Measurements from ENCODE around the gene SPRR3.
"Not testable (repeated sequence)": the region's sequence is repeated elsewhere in the genome, so short reads cannot be mapped to it uniquely, and the experiment has no call there.

Gene SPRR3

GRCh38 chr1:152986578-152986977 is 15.0 kb upstream of the SPRR3 start:
- no peak for DNase-seq

DNA sequence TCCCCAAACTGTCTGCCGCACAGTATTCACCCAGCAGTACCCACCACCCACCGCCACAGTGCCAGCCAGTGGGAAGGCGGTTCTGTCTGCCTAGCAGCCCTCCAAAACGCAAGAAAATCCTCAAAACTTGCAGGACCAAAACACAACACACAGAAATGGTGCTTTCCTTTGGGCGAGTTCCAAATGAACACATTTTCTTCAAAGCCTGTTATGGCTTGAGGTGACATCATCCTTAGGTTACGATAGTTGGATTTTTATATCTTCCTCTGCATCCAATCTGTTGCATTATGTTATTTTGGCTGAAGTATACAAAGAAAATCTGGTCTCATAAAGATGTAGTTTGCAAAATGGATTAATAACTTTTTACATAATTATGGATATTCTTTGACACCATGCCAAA is 8.4 kb upstream of the SPRR3 start:
- no peak for DNase-seq

GRCh38 chr1:152995842-152996241 is 5.7 kb upstream of the SPRR3 start:
- no peak for DNase-seq

GRCh38 chr1:152996633-152997400 is 4.7 kb upstream of the SPRR3 start:
- DNase-seq = no peak

- no peak for DNase-seq
Observed at GRCh38 chr1:152997901-152998300, 3.6 kb upstream of the SPRR3 start.

DNA sequence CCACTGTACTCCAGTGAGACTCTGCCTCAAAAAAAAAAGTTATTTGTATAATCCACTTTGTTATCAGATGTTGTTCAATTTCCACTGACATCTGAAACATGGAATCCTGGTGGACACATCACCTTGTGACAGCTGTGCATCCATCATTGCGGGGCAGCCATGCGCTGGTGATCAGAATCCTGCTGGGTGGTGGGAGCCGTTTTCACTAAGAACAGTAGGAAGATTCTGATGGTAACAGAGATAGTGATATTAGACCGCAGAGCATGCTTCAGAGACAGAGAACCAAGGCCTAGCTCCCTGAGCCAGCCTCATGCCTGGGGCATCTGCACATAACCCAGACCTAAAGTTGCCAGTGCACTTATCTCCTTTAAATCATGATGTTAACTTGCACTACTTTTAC is 3.1 kb upstream of the SPRR3 start:
- DNase-seq = no peak

GRCh38 chr1:152999818-153000217 is 1.7 kb upstream of the SPRR3 start:
- DNase-seq = no peak

- no peak for DNase-seq
Observed at GRCh38 chr1:153000294-153000693, 1.3 kb upstream of the SPRR3 start.

- DNase-seq = not testable (repeated sequence)
Observed at GRCh38 chr1:153011235-153011758, 9.7 kb downstream of the SPRR3 start.

DNA sequence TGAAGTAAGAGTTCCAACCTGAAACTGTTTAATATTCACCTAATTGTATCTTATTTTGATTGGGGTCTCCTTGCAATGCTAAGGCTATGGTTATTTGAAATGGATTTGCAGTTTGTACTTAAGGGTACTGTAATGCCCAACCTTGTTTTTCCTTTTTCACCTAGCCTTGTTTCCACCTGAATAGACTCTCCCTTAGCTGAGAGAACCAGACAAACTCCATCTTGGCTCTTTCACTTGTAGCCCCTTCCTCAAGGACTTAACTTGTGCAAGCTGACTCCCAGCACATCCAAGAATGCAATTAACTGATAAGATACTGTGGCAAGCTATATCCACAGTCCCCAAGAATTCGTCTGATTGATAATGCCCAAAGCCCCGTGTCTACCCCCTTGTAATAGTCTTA is 20.3 kb downstream of the SPRR3 start:
- DNase-seq = not testable (repeated sequence)

DNA sequence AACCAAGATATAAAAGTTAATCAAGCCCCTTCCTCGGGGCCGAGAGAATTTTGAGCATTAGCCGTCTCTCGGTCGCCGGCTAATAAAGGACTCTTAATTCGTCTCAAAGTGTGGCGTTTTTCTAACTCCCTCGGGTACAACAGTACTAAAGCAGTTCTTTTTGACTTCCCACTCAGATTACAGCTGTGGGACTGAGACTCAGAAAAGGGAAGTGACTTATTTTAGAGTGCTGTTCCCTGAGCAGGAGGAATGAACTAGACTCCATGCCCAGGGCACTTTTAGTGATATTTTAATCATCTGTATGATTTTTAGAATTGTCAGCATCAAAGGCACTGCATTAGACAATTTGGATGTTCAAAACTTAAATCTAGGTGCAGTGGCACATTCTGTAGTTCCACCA is 20.8 kb downstream of the SPRR3 start:
- not testable (repeated sequence) for DNase-seq

DNA sequence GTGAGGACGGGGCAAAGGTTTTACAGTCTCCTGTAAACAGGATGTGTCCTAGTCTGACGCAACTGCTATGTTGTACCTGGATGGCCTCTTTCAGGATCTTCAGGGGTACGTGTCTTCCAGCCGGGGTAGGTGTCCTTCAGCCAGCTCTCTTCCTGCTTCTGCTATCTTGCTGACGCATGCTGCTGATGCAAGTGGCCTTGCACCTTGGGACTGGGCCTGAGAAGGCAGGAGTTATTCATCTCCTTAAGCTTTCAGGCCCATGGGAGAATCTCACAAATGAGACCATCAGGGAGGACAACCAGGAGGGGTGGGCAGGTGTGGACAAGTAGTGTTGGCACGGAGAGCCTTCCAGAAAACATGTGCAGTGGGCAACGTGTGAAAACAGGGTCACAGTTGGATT is 21.6 kb downstream of the SPRR3 start:
- no peak for DNase-seq

DNA sequence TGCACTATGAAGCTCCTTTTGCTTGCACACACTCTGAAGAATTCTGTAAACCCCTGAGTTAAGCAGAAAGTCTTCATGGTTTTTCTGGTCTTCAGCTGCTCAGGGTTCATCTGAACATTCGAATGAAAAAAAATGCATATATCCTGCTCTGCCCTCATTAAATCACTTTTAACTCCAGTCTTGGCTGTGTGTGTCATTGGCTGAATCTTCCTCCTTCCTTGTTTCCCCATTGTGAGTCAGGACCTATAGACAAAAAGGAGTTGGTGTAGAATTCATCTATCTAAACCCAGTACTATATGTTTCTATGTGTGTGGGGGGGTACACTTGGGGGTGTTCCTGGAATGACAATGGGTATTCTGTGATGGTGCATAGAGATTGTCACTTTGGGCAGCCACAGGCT is 22.9 kb downstream of the SPRR3 start:
- no peak for DNase-seq

- DNase-seq = no peak
Observed at GRCh38 chr1:153025797-153026196, 24.2 kb downstream of the SPRR3 start.

DNA sequence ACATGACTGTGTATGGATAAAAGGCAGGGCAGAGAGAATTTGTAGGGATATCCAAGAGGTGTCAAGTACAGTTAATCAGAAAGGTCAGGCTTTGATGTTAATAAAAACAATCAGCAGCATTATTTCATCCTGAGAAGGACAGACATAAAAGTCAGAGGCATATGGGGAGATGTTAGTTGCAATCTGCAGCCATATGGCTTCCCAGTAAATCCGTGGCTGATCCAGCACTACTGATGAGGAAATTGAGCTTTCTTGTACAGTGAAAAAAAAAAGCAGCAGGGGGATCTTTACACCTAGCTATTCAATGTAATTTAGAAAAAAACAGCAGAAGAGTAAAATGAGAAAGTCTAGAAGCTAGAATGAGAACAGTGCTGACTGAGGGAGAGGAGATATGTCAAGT is 27.2 kb downstream of the SPRR3 start:
- no peak for DNase-seq

- DNase-seq = no peak
Observed at GRCh38 chr1:153030895-153031294, 29.3 kb downstream of the SPRR3 start, which contains the start of gene SPRR1B. TSS of gene SPRR1B (plus strand) at chr1:153031203. CDS start at chr1:153032346, 1,143 bp downstream.

DNA sequence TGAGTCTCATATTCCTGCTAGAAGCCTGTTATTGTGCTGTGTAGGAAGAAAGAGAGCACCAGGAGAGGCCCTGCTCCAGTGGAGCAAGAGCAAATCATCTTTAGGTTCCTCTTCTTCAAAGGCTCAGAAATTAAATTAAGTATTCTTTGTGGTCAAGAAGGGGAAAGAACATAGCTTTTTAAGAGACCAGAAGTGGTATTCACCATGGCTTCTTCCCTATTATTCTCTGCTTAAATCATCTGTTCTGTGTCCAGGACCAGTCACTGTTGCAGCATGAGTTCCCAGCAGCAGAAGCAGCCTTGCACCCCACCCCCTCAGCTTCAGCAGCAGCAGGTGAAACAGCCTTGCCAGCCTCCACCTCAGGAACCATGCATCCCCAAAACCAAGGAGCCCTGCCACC is 30.5 kb downstream of the SPRR3 start:
- no peak for DNase-seq

DNA sequence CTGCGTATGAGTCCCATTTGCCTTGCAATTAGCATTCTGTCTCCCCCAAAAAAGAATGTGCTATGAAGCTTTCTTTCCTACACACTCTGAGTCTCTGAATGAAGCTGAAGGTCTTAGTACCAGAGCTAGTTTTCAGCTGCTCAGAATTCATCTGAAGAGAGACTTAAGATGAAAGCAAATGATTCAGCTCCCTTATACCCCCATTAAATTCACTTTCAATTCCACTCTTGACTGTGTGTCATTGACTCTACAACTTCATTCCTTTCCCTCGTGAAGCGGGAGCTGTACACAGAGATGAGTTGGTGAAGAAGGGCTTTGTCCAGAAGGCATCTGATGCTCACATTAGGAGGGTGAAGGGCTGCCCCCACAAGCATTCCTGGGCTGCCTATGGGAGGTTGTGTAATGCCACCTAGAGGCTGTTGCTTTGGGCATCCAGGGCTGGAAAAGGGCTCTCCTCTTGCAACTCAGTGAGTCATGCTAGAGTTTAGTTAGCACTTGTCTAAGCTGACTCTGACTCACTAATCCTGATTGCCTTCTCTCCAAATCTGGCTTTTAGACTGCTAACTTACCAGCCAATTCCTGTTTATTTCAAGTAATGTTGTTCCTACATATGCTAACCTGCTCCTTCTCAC is 31.2 kb downstream of the SPRR3 start:
- no peak for DNase-seq

DNA sequence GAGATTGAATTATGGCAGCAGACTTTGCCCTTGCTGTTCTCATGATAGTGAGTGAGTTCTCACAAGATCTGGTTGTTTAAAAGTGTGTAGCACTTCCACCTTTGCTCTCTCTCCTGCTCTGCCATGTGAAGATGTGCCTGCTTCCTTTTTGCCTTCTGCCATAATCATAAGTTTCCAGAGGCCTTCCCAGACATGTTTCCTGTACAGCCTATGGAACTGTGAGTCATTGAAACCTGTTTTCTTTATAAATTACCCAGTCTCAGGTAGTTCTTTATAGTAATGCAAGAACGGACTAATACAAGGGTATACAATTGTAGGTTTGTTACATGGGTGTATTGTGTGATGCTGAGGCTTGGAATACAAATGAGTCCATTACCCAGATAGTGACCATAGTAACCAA is 33.7 kb downstream of the SPRR3 start:
- no peak for DNase-seq

GRCh38 chr1:153040950-153041631 is 39.5 kb downstream of the SPRR3 start, which contains the start of gene SPRR2D:
TSS of gene SPRR2D (minus strand) at chr1:153041120. CDS start at chr1:153040346, 774 bp downstream.
- no peak for DNase-seq

GRCh38 chr1:153049211-153049610 is 47.7 kb downstream of the SPRR3 start:
- no peak for DNase-seq

All from NCI-H774 (cell line).